Measurements from ENCODE around the gene PCBP3.

GRCh38 chr21:45769896-45770295, 126.4 kb downstream of the PCBP3 start:
- TF ChIP-seq CTCF (IDR thresholded peaks at IDR 0.05; ENCODE audit: extremely low read depth in 1 of 2, insufficient read depth in 1 of 2, low read depth in 1 of 2, low read length in 2 of 2) (no peak), POLR2A (IDR thresholded peaks at IDR 0.05; ENCODE audit: low read depth, low read length) (no peak)

Measured in endothelial cell of umbilical vein (primary cell).